ENCODE measurements around the gene RNF157.
"Not testable (repeated sequence)": the region's sequence is repeated elsewhere in the genome, so short reads cannot be mapped to it uniquely, and the experiment has no call there.

The RNF157 gene

GRCh38 chr17:76232342-76232741 is 8.0 kb downstream of the RNF157 start:
- DNase-seq, result no peak

- DNase-seq, result not testable (repeated sequence)
Observed at GRCh38 chr17:76226749-76227148, 13.5 kb downstream of the RNF157 start.

GRCh38 chr17:76225373-76226086 is 14.8 kb downstream of the RNF157 start:
- DNase-seq, result not testable (repeated sequence)

GRCh38 chr17:76223802-76224201 is 16.5 kb downstream of the RNF157 start:
- no peak for DNase-seq

GRCh38 chr17:76219670-76220383 is 20.5 kb downstream of the RNF157 start:
- DNase-seq, result no peak

GRCh38 chr17:76217081-76217480 is 23.2 kb downstream of the RNF157 start:
- no peak for DNase-seq

- no peak for DNase-seq
Observed at GRCh38 chr17:76213491-76213890, 26.8 kb downstream of the RNF157 start.

- no peak for DNase-seq
Observed at GRCh38 chr17:76208120-76208519, 32.2 kb downstream of the RNF157 start.

- DNase-seq, result no peak
Observed at GRCh38 chr17:76207275-76208059, 32.8 kb downstream of the RNF157 start.

GRCh38 chr17:76205542-76206144 is 34.6 kb downstream of the RNF157 start:
- DNase-seq, result not testable (repeated sequence)

- no peak for DNase-seq
Observed at GRCh38 chr17:76204277-76204676, 36.0 kb downstream of the RNF157 start.

GRCh38 chr17:76200354-76200753 is 39.9 kb downstream of the RNF157 start:
- DNase-seq, result peak; percentile 23

GRCh38 chr17:76199469-76199868 is 40.8 kb downstream of the RNF157 start:
- DNase-seq, result peak; percentile 71

GRCh38 chr17:76198702-76199101 is 41.6 kb downstream of the RNF157 start:
- peak; percentile 37 for DNase-seq

- no peak for DNase-seq
Observed at GRCh38 chr17:76197911-76198310, 42.4 kb downstream of the RNF157 start.

GRCh38 chr17:76196675-76197074 is 43.6 kb downstream of the RNF157 start:
- no peak for DNase-seq

GRCh38 chr17:76195281-76196096 is 44.8 kb downstream of the RNF157 start:
- DNase-seq, result no peak

GRCh38 chr17:76193591-76193990 is 46.7 kb downstream of the RNF157 start:
- peak; percentile 22 for DNase-seq

- DNase-seq, result peak; percentile 41
Observed at GRCh38 chr17:76191896-76192295, 48.4 kb downstream of the RNF157 start.

GRCh38 chr17:76189741-76190140 is 50.6 kb downstream of the RNF157 start:
- DNase-seq, result no peak

GRCh38 chr17:76189247-76189646 is 51.0 kb downstream of the RNF157 start:
- no peak for DNase-seq
